ENCODE data around the gene SPRY4.

DNA sequence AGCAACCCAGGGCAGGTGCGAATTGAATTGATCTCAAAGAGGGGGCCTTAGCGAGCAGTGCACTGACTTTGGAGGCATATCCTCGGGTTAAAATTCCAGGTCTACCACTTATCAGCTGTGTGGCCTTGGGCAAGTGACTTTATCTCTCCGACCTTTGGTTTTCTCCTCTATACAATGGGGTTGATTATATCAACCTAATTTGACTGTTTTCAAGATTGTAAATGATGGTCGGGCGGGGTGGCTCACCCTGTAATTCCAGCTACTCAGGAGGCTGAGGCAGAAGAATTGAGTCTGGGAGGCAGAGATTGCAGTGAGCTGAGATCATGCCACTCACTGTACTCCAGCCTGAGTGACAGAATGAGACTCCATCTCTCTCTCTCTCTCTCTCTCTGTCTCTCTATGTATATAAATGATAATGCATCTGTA is 18.7 kb downstream of the SPRY4 start:
- TF ChIP-seq, protein P1, sequence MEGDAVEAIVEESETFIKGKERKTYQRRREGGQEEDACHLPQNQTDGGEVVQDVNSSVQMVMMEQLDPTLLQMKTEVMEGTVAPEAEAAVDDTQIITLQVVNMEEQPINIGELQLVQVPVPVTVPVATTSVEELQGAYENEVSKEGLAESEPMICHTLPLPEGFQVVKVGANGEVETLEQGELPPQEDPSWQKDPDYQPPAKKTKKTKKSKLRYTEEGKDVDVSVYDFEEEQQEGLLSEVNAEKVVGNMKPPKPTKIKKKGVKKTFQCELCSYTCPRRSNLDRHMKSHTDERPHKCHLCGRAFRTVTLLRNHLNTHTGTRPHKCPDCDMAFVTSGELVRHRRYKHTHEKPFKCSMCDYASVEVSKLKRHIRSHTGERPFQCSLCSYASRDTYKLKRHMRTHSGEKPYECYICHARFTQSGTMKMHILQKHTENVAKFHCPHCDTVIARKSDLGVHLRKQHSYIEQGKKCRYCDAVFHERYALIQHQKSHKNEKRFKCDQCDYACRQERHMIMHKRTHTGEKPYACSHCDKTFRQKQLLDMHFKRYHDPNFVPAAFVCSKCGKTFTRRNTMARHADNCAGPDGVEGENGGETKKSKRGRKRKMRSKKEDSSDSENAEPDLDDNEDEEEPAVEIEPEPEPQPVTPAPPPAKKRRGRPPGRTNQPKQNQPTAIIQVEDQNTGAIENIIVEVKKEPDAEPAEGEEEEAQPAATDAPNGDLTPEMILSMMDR (IDR thresholded peaks at IDR 0.05; ENCODE audit: low read depth, low read length, missing input control), result no peak
- TF ChIP-seq TAF1 (conservative IDR thresholded peaks at IDR 0.05) (no peak), GABPA (IDR thresholded peaks at IDR 0.05 in 1 of 2, conservative IDR thresholded peaks at IDR 0.05 in 1 of 2) (no peak), YY1 (IDR thresholded peaks at IDR 0.05) (no peak), JUND (IDR thresholded peaks at IDR 0.05) (no peak), SP1 (IDR thresholded peaks at IDR 0.05) (no peak), FOXA1 (IDR thresholded peaks at IDR 0.05) (no peak)
- TF ChIP-seq, protein P2, sequence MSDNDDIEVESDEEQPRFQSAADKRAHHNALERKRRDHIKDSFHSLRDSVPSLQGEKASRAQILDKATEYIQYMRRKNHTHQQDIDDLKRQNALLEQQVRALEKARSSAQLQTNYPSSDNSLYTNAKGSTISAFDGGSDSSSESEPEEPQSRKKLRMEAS (IDR thresholded peaks at IDR 0.05), result no peak
- TF ChIP-seq, protein P3, sequence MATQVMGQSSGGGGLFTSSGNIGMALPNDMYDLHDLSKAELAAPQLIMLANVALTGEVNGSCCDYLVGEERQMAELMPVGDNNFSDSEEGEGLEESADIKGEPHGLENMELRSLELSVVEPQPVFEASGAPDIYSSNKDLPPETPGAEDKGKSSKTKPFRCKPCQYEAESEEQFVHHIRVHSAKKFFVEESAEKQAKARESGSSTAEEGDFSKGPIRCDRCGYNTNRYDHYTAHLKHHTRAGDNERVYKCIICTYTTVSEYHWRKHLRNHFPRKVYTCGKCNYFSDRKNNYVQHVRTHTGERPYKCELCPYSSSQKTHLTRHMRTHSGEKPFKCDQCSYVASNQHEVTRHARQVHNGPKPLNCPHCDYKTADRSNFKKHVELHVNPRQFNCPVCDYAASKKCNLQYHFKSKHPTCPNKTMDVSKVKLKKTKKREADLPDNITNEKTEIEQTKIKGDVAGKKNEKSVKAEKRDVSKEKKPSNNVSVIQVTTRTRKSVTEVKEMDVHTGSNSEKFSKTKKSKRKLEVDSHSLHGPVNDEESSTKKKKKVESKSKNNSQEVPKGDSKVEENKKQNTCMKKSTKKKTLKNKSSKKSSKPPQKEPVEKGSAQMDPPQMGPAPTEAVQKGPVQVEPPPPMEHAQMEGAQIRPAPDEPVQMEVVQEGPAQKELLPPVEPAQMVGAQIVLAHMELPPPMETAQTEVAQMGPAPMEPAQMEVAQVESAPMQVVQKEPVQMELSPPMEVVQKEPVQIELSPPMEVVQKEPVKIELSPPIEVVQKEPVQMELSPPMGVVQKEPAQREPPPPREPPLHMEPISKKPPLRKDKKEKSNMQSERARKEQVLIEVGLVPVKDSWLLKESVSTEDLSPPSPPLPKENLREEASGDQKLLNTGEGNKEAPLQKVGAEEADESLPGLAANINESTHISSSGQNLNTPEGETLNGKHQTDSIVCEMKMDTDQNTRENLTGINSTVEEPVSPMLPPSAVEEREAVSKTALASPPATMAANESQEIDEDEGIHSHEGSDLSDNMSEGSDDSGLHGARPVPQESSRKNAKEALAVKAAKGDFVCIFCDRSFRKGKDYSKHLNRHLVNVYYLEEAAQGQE (IDR thresholded peaks at IDR 0.05), result no peak

Measured in liver (tissue), 3 donors.